HG03342 (cell line): ENCODE measurements around the gene APOLD1.
A peak's percentile ranks its signal among the peaks of the same experiment; 100 is the strongest.
"Not testable (repeated sequence)": the region's sequence is repeated elsewhere in the genome, so short reads cannot be mapped to it uniquely, and the experiment has no call there.

ENCODE experiments used
- ATAC-seq: cut with Tn5 transposase; IDR thresholded peaks from one replicate; pipeline ENCODE4 v1.9.1; 2021; ENCODE audit warnings: mild to moderate bottlenecking, moderate library complexity; ENCODE audit not compliant: unreplicated experiment

Gene APOLD1

DNA sequence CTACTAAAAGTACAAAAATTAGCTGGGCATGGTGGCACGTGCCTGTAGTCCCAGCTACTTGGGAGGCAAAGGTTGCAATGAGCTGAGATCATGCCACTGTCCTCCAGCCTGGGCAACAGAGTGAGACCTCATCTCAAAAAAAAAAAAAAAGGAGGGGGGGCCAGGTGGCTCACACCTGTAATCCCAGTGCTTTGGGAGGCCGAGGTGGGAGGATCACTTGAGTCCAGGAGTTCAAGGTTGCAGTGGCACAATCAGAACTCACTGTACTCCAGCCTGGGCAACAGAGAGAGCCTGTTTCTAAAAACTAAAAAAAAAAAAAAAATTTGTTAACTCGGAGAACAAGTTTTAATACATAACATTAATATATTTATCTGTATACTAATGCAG is 22.1 kb downstream of the APOLD1 start:
- not testable (repeated sequence) for ATAC-seq

DNA sequence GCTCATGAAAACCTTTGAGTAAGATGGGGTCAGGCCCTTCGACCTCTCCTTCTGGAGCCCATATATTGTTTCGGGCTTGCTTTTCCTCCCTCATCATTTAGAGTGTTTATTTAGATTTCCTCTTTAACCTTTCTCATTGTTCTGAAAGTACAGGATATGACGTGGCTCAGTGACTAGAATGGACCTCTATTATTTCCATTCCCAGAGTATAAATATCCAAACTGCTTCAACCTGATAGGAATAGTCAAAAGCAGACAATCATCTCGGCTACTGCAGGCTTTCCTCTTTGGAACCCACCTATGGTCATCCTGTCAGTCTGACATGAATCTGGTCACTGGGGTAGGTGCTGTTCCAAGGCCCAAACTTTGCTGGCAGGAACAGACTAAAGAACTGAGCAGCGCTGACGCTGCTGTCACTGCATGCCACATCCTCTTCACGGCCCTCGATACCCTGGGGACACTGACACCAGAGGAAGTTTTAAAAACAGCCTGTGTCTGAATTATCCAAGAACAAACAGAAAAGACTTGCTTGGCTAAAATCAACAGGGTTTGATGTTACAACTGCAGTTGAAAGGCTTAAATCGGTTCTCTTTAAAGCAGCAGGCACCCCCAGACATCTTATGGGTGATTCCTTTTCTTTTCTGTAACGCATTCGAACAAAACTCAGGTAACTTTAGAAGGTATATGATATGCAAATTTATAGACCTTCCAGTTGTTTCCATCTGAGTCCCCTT is 22.7 kb downstream of the APOLD1 start:
- peak; percentile 69 for ATAC-seq

DNA sequence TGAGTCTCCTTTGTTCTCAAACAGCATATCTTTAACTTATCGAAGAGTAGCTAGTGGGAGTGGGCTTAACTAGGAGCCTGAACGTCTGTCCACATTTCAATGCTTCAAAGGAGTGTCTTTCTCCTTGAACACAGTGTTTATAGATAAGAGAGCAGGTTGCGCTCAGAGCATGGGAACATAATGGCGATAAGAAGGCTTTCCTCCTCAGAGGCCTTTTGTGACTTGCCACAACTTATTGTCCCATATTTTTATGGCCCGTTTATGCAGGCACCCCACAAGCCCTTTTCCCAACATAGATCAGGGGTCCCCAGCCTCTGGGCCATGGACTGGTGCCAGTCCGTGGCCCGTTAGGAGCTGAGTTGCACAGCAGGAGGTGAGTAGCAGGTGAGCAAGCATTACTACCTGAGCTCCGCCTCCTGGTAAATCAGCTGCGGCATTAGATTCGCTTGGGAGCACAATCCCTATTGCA is 25.1 kb downstream of the APOLD1 start:
- no peak for ATAC-seq

DNA sequence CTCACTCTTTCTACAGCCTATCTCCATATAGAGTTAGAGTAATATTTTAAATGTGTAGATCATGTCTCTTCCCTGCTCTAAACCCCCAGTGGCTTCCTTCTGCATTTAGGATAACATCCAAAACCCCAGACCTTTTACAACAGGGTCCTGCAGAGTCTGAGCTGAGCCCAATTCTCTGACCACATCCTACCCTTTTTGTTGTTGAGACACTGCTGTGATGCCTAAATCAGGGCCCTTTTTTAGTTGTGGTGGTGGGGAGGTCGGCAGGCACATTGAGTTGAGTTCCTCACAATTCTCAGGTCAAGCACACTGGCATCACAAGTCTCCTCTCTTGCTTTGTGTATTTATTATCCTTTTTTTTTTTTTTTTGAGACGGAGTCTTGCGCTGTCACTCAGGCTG is 25.9 kb downstream of the APOLD1 start:
- no peak for ATAC-seq

DNA sequence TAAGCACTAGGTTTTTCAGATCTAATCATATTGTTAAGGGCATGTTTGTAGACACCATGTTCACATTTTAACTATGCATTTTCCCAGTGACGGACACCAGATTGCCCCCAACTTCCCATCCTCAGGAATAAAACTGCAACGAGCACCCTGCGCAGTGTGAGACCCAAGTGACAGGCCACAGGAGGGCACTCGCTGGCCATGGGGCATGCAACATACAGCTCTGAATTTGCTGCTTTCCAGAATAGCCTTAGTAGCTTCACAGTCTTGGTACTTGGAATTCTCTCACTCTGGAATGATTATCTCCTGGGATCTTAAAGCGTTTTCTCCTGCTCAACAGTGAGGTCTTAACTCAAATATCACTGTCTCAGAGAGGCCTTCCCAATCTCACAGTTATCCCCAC is 26.7 kb downstream of the APOLD1 start:
- ATAC-seq: no peak

DNA sequence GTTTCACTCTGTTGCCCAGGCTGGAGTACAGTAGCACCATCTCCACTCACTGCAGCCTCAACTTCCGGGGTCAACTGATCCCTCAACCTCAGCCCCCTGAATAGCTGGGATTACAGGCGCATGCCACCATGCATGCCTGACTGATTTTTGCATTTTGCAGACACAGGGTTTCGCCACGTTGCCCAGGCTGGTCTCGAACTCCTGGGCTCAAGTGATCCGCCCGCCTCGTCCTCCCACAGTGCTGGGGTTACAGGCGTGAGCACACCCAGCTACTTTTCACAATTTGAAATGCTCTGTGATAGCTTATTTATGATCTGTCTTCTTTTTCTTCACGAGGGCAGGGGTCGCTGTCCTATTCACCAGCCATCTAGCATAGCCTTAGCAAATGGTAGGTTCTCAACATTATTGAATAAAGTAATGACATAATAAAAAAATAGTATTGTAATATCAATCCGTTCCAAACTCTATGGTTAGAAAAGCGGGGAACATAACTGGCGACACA is 27.2 kb downstream of the APOLD1 start:
- ATAC-seq: no peak

DNA sequence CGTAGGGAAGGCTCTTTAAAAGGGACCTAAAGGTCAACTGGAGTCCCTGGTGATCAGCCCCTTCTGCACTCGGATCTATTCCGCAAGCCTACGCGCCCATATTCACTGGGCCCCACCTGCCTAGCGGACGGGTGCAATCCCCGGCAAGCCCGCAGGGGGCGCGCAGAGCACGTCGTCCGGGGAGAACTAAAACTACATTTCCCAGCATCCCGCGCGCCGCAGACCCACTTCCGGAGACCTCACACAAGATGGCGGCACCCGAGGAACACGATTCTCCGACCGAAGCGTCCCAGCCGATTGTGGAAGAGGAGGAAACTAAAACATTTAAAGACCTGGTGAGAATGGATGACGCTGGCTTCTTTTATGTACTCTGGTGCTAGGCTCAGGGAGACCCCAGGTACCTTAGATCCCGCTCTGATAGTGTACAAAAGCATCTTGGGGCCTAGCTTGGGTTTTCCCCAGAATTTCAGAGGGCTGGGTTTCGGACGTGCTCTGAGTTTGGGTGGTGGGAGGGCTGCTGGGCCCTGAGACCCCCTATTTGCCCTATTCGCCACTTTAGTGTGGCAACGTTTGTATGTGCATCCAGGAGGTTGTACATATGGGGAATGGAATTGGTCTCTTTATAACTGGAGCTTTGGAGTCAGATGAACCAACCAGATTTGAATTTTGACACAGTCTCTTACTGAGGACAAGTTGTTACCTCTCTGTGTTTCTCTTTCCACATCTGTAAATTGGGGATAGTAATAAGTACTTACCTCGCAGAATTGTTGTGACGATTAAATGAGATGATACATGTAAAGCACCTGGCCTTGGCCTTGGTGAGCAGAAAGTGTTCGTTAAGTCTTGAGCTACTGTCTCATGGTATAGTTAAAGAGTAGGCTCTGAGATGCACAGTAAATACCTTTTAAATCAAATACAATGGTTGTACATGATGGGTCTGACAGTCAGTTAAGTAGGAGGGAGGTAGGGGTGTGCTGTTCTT is 28.0 kb downstream of the APOLD1 start, which contains the start of gene DDX47:
DDX47 (plus strand) TSS at position 227 of the 982 bp plus-strand sequence; CDS start at position 249, 22 bp downstream.
- peak; percentile 80 for ATAC-seq

DNA sequence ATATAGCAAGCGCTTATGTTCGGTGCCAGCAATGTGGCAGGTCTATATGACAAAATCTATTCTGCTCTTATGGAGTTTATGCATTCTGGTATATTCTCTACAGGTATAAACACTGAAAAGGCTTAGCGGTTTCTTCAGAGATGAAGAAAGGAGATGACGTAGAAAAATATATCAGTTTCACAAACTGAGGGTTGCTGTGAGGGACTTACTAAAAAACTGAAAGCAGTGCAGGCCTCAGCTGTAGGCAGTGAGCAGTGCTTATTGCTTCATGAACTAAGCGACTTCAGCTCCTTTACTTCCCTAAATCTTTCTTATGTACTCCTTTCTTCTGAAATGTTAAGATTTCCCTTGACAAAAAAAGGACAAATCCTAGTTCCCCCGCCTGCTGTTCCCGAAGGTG is 32.2 kb downstream of the APOLD1 start:
- ATAC-seq: no peak

DNA sequence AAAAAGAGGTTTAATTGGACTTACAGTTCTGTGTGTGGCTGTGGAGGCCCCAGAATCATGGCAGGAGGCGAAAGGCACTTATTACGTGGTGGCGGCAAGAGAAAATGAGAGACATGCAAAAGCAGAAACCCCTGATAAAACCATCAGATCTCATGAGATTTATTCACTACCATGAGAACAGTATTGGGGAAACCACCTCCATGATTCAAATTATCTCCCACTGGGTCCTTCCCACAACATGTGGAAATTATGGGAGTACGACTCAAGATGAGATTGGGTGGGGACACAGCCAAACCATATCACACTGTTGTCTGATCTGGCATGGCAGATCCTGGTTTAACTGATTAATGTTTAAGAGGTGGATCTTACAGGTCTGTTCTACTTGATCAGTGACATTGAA is 33.2 kb downstream of the APOLD1 start:
- ATAC-seq: no peak

DNA sequence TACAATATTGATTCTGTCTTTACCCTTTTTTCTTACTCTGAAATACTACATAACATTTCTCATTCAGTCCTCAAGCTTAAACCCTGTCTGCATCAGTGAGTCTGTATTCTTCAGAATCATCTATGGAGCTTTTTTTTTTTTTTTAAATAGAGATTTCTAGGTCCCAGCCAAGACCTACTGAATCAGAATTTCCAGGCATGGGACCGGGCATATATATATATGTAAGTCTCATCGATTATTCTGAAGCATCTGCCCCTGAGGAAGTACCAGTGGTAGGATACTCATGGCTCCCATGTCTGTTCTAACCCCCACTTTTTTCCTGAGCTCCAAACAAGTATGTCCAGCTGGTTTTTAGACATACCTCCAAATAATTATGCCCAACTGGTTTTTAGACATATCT is 33.8 kb downstream of the APOLD1 start:
- no peak for ATAC-seq

DNA sequence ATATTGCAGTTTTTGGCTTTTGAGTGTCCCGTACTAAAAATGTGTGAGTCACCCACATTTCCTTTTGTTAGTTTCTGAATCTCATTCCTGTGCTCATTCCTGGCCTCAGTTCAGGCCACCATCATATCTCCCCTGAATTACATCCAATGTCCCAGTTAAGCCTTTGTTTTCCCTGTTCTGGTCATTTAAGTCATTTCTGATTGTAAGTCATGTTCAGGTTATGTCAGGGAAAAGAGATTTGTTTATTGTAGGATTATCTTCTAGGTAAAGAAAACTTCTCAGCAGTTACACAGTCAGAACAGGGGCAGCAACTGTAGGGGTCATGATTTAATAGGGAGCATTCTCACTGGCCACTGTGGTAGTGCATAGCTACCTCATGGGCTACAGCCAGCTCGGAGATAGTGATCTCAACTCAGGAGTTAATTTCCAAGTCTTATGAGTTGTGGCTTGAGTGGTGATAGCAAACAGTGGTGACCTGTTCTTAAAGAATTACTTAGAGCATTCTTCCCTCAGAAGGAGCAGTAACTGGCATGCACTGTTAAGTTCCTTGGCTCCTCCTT is 34.4 kb downstream of the APOLD1 start:
- no peak for ATAC-seq

DNA sequence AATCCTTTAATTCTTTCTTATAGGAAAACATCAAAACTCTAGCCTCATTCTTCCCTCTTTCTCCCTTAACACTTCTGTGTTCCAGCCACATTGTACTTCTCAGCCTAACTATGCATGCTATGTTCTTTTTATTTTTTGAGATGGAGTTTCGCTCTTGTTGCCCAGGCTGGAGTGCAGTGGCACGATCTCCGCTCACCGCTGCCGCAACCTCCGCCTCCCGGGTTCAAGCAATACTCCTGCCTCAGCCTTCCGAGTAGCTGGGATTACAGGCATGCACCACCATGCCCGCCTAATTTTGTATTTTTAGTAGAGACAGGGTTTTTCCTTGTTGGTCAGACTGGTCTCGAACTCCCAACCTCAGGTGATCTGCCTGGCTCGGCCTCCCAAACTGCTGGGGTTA is 34.9 kb downstream of the APOLD1 start:
- not testable (repeated sequence) for ATAC-seq

DNA sequence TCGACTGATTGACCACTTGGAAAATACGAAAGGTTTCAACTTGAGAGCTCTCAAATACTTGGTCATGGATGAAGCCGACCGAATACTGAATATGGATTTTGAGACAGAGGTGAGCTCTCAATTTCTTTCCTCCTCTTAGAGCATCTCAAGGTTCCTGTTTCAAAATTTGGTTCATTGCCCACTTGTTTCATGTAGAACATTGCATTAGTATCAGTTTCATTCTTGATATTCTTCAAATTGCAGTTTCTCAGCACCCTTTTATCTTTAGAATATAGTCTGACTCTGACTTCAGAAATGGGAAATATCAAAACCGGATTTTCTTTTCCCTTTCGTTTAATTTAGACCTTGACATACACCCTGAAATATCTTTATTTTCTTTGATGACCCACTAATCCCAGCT is 36.5 kb downstream of the APOLD1 start:
- peak; percentile 80 for ATAC-seq

DNA sequence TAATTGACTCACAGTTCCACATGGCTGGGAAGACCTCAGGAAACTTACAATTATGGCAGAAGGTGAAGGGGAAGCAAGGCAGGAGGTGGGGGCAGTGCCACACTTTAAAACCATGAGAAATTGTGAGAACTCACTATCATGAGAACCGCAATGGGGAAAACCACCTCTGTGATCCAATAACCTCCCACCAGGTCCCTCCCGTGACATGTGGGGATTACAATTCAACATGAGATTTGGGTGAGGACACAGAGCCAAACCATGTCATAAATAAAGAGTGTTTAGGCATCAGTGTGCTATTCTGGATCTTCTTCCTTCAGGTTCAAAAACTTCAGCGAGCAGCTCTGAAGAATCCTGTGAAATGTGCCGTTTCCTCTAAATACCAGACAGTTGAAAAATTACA is 37.4 kb downstream of the APOLD1 start:
- ATAC-seq: no peak

DNA sequence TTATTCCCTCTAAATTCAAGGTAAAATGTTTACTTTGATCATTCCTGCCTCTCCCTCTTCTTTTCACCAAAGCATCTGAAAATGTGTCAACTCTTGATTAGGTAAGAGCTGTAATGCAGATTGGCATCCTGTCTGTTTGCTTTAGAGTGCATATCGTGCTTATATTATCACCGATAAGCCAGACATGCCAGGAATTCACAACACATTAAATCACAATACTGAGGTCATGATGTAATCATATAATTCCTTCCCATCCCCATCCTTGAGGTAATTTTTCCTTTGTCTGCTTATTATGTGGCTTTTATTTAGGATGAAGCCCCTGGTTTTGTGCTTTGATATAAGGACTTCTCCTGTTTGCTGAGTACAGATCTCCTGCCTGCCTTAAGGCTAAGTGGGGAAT is 37.8 kb downstream of the APOLD1 start:
- no peak for ATAC-seq

DNA sequence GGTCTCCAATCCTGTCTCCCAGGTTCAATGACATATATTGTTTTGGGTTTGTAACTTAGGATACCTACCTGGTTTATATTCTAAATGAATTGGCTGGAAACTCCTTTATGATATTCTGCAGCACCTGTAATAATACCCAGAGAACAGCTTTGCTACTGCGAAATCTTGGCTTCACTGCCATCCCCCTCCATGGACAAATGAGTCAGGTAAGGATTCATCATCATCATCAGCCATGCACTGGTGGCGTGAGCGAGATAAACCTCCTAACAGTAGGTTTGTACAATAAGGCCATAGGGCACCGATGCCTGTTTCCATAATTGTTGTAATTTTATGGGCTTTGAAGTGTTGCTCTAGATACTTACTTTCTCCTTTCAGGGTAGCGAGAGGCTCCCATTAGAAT is 38.4 kb downstream of the APOLD1 start:
- no peak for ATAC-seq

DNA sequence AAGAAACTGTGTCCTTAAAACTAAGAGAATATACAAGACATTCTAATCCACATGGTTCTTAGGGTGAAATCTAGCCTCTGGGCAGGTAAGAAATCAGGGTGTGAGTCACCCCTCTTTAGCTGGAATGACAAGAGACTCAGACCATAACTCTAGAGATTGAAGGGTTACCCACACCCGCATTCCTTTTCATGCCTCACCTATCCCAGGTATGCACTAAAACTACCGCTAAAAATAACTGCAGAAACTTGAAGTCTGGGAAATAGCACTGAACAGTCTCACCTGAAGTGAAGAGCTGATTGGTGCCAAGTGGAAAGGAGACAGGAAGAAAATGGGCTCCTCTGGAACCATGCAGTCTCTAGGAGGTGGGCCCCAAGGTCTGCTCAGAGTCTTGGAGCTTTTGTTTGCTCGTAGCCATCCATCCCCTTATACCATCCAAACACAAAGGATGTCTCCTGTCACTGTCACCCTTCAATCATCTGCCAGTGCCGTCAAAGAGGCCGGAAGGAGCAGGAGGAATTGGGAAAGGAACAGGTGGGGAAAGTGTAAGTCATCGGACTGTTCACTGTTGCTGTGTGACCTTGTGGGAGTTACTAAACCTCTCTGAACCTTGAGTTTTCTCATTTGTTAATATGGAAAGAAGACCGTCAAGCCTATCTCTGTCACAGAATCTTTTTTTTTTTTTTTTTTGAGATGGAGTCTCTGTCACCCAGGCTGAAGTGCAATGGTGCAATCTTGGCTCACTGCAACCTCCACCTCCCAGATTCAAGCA is 50.1 kb downstream of the APOLD1 start:
- ATAC-seq: no peak

DNA sequence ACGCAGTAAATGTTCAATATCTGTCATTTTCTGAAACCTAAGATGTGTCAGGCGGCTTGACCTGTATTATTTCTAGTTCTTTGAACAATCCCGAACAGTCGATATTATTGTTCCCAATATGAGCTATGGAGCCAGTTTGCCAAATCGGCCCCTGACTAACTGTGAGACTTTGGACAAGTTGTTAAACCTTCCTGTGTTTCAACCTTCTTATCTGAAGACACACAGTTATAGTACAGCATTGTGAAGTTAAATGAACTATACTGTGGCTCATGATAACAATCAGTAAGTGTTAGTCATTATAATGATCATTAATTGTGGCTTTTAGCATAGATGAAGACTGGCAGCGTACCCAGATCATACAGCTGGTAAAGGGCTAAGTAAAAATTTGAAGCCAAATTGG is 51.1 kb downstream of the APOLD1 start:
- no peak for ATAC-seq

DNA sequence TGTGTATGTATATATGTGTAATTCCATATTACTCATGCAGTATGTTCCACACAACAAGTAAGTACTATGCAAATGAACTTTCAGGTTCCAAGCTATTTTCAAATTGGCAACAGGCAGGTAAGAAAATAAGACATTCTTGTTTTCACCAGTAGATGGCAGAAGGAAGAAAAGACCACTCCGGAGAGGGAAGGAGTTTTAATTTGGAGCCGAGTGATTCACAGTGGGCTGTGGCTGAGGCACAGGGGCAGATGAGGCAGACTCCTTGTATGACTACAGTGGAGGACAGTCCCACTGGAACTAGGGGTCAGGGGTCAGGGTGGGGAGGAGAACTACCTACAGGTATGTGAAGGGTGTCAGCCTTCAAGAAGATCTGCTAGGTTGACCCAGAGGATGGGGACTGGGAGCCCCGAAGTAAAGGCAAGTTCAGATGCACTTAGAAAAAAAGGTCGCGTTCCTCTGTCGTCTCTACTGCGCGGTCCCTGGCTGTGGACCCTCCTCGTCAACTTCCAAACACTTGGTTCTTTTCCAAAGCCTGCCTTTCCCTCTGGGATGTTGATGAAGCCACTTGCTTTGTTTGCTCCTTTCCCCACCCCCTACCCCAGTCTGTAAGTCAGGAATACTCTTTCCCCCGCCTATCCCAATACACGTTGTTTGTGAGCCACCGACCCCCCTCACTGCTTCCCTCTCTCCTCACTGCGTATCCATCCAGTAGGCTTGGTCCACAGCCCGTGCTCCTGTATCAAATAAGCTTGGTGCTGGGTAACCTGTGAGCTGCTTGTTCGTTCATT is 51.8 kb downstream of the APOLD1 start:
- peak; percentile 49 for ATAC-seq

DNA sequence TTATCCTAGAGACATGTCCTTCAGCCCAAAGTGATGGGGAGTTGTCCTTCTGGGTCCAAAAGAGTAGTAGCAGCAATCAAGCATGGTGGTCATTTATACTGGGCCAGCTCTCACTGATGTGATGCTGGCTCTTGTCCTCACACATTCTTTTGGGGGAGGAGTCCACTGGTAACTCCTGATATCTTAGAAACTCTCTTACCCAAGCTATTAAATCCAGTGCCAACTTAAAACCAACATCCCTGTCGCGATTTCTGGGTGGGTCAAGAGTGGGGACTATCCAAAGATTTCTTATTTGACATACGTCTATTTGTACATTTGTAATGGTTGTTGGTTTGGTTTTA is 52.3 kb downstream of the APOLD1 start:
- ATAC-seq: no peak
